HG03103 (cell line): Measurements from ENCODE around the gene TRNP1.
"Not testable (repeated sequence)": the region's sequence is repeated elsewhere in the genome, so short reads cannot be mapped to it uniquely, and the experiment has no call there.

Source experiments
- ATAC-seq: cut with Tn5 transposase; IDR thresholded peaks from one replicate; pipeline ENCODE4 v1.9.1; 2021; ENCODE audit warnings: low read depth; ENCODE audit not compliant: unreplicated experiment

The TRNP1 gene

GRCh38 chr1:26993237-26994019, at the start of gene TRNP1:
TRNP1 (plus strand) TSS chr1:26993692; CDS start chr1:26993787, 95 bp downstream.
- peak; percentile 47 for ATAC-seq

- no peak for ATAC-seq
These were observed 48.4 kb upstream of the TRNP1 start for GRCh38 chr1:26945138-26945537.

GRCh38 chr1:26945728-26946127, 47.8 kb upstream of the TRNP1 start:
- no peak for ATAC-seq

- ATAC-seq = no peak
These were observed 47.2 kb upstream of the TRNP1 start for GRCh38 chr1:26946270-26946669.

- not testable (repeated sequence) for ATAC-seq
These were observed 44.8 kb upstream of the TRNP1 start for GRCh38 chr1:26948725-26949057.

- ATAC-seq = no peak
These were observed 44.1 kb upstream of the TRNP1 start for GRCh38 chr1:26949266-26949925.

- ATAC-seq = no peak
These were observed 43.6 kb upstream of the TRNP1 start for GRCh38 chr1:26949926-26950319.

GRCh38 chr1:26950602-26951001, 42.9 kb upstream of the TRNP1 start:
- no peak for ATAC-seq

- no peak for ATAC-seq
These were observed 42.3 kb upstream of the TRNP1 start for GRCh38 chr1:26951216-26951615.

- no peak for ATAC-seq
These were observed 41.5 kb upstream of the TRNP1 start for GRCh38 chr1:26951821-26952497.

- no peak for ATAC-seq
These were observed 40.1 kb upstream of the TRNP1 start for GRCh38 chr1:26953374-26953773.

- no peak for ATAC-seq
These were observed 37.2 kb upstream of the TRNP1 start for GRCh38 chr1:26956321-26956720.

- no peak for ATAC-seq
These were observed 36.2 kb upstream of the TRNP1 start for GRCh38 chr1:26957306-26957705.

- no peak for ATAC-seq
These were observed 34.2 kb upstream of the TRNP1 start for GRCh38 chr1:26959270-26959669.

- no peak for ATAC-seq
These were observed 33.5 kb upstream of the TRNP1 start, which contains the start of gene KDF1 for GRCh38 chr1:26959722-26960624. KDF1 (minus strand) TSS chr1:26960468; CDS start chr1:26952380, 8,088 bp downstream.

- ATAC-seq = no peak
These were observed 32.9 kb upstream of the TRNP1 start for GRCh38 chr1:26960625-26960966.

- ATAC-seq = no peak
These were observed 31.7 kb upstream of the TRNP1 start for GRCh38 chr1:26961826-26962225.

GRCh38 chr1:26965213-26965612, 28.3 kb upstream of the TRNP1 start:
- ATAC-seq = no peak

GRCh38 chr1:26965628-26966027, 27.9 kb upstream of the TRNP1 start:
- no peak for ATAC-seq

GRCh38 chr1:26970810-26971209, 22.7 kb upstream of the TRNP1 start:
- no peak for ATAC-seq

GRCh38 chr1:26971590-26971989, 21.9 kb upstream of the TRNP1 start:
- ATAC-seq = no peak
